K562 (cell line): Measurements from ENCODE around the gene PHKA2. TPM values are rescaled to one million over a fixed set of nuclear protein-coding genes. Genes with fewer than 3 reads are reported as not detected.

ENCODE experiments used
- ATAC-seq: fragments of 200-7000 bp; cut with Tn5 transposase; 3 replicates; pipeline ENCODE4 v1.9.1; 2020; ENCODE audit warnings: moderate library complexity
- BruUV-seq: library from RNA; stranded (reverse); fragments of 400-500 nt; replicated peaks from 2 replicates; lab custom pipeline; 2021; lab: Mats Ljungman, UMichigan
- CTCF ChIA-PET: fragments of 300-600 bp; formaldehyde crosslinking; extraction: SDS; loops from one replicate; lab custom pipeline; 2021; ENCODE audit warnings: low intra/inter-chr PET ratio; lab: Yijun Ruan, JAX
- POLR2A ChIA-PET: fragments of 300-600, 350-650 bp; sonication (Branson Sonifier 250); formaldehyde crosslinking; extraction: SDS; loops from one replicate; lab custom pipeline; 2021; ENCODE audit warnings: antibody characterized with exemption, inconsistent platforms; lab: Yijun Ruan, JAX
- DNase-seq, 4 experiments: peaks; one replicate each; pipeline versions ENCODE4 v3.0.0 to v3.0.0-alpha.2; 2011 to 2018; ENCODE audit warnings: low spot score in 3 of 4, mixed read lengths in 3 of 4; ENCODE audit errors: extremely low read depth in 1 of 4
- FAIRE-seq: peaks from 2 replicates; lab custom pipeline; 2011; peaks lifted over from hg19 to GRCh38; lab: Jason Lieb, UNC
- H2AFZ ChIP-seq: 2 replicates; pipeline ENCODE4 v1.6.0; 2011; ENCODE audit warnings: low read depth, low read length, control low read depth, inconsistent platforms
- H3K27ac ChIP-seq: fragments of 200-600 bp; 3 replicates; pipeline ENCODE4 v1.8.0; 2011; ENCODE audit warnings: low read depth, mild to moderate bottlenecking, control low read depth, inconsistent platforms, low read length, moderate library complexity, mixed read lengths; ENCODE audit errors: extremely low read depth
- H3K27me3 ChIP-seq, 2 experiments: fragments of 300-600 bp in 1 of 2; 2 replicates in 1 of 2; 3 replicates in 1 of 2; pipeline versions ENCODE4 v1.6.0 to v1.8.0; 2011; ENCODE audit warnings: inconsistent platforms in 2 of 2, low read length in 2 of 2, mild to moderate bottlenecking in 1 of 2, mixed read lengths in 1 of 2, moderate library complexity in 1 of 2; ENCODE audit not compliant: control insufficient read depth in 2 of 2, insufficient read depth in 2 of 2
- H3K36me3 ChIP-seq: fragments of 300-600 bp; 3 replicates; pipeline ENCODE4 v1.8.0; 2011; ENCODE audit warnings: mild to moderate bottlenecking, low read length, inconsistent platforms; ENCODE audit not compliant: control insufficient read depth, insufficient read depth
- H3K4me1 ChIP-seq, 2 experiments: fragments of 200-600 bp in 1 of 2; replicated peaks in 1 of 2; 2 replicates in 1 of 2; 3 replicates in 1 of 2; pipeline versions ENCODE4 v1.5.1 to v1.8.0; 2011; ENCODE audit warnings: inconsistent platforms in 2 of 2, low read length in 2 of 2, mild to moderate bottlenecking in 1 of 2, mixed read lengths in 1 of 2, moderate library complexity in 1 of 2; ENCODE audit not compliant: control insufficient read depth in 2 of 2, insufficient read depth in 2 of 2
- H3K4me2 ChIP-seq: 2 replicates; pipeline ENCODE4 v1.6.1; 2011; ENCODE audit warnings: low read length, control low read depth, inconsistent platforms, mixed read lengths; ENCODE audit not compliant: insufficient read depth
- H3K4me3 ChIP-seq: fragments of 200-600 bp; sonication (generic), shearing (Covaris generic); 2 replicates; pipeline ENCODE4 v1.5.1; 2016; ENCODE audit warnings: control low read depth, inconsistent platforms
- H3K79me2 ChIP-seq: fragments of 200-600 bp; 3 replicates; pipeline ENCODE4 v1.8.0; 2011; ENCODE audit warnings: low read length, inconsistent platforms; ENCODE audit not compliant: control insufficient read depth, insufficient read depth
- H3K9ac ChIP-seq, 2 experiments: 2 replicates each; pipeline versions ENCODE4 v1.6.0 to v1.6.1; 2011; ENCODE audit warnings: low read depth in 2 of 2, low read length in 2 of 2, control low read depth in 1 of 2, inconsistent platforms in 1 of 2, mild to moderate bottlenecking in 1 of 2, mixed read lengths in 1 of 2; ENCODE audit not compliant: insufficient read depth in 1 of 2
- H3K9me1 ChIP-seq: one replicate; pipeline ENCODE4 v1.6.0; 2011; ENCODE audit warnings: inconsistent platforms, mild to moderate bottlenecking, low read length, moderate library complexity; ENCODE audit not compliant: control insufficient read depth, insufficient read depth
- H3K9me3 ChIP-seq: replicated peaks from 2 replicates; pipeline ENCODE4 v1.5.1; 2011; ENCODE audit warnings: low read depth, low read length, inconsistent platforms; ENCODE audit not compliant: control insufficient read depth, insufficient read depth
- H4K20me1 ChIP-seq: replicated peaks from 2 replicates; pipeline ENCODE4 v1.6.1; 2011; ENCODE audit warnings: low read length, inconsistent platforms, mixed read lengths; ENCODE audit not compliant: control insufficient read depth, insufficient read depth
- PRPF4 ChIP-seq: fragments of 200-400 bp; formaldehyde crosslinking; IDR thresholded peaks from one replicate; pipeline ENCODE4 v1.6.1; 2017; ENCODE audit warnings: low read length, low read depth, mild to moderate bottlenecking; ENCODE audit not compliant: insufficient read depth, poor library complexity, severe bottlenecking
- USF2 ChIP-seq: sonication (generic); formaldehyde crosslinking; IDR thresholded peaks from 2 replicates; pipeline ENCODE4 v1.5.0; 2020; ENCODE audit warnings: missing genetic modification reagents
- WGBS: fragments of 100-300 bp; shearing (Covaris generic); methylation state at CpG from one replicate; pipeline ENCODE4 v1.1.6; 2016; ENCODE audit warnings: low coverage, mixed read lengths; ENCODE audit not compliant: insufficient coverage; ENCODE audit errors: missing lambda C conversion rate; 5-methylcytosine and 5-hydroxymethylcytosine counted together
- in situ Hi-C: fragments of 300-500 bp; cut with MboI; formaldehyde crosslinking; loops from 4 replicates; pipeline ENCODE4 v1.15.0; 2018; ENCODE audit warnings: inconsistent platforms, mixed read lengths
- intact Hi-C: fragments of 100-400 bp; cut with micrococcal nuclease; formaldehyde crosslinking; loops from 2 replicates; pipeline ENCODE4 v1.14.2; 2022
- polyA plus RNA-seq, 8 experiments: library from polyadenylated mRNA; depleted of rRNA in 4 of 8; stranded (reverse) in 5 of 8; unstranded in 3 of 8; fragments of >200 nt; fragmentation: Nextera tagmentation in 2 of 8; fragmentation: Illumina TruSeq in 1 of 8; extraction: Ambion mirVana in 2 of 8; extraction: Trizol in 1 of 8; gene quantifications; 2 replicates each; pipeline versions ENCODE4 v1.2.1 to v1.2.3, GENCODE V29; 2011 to 2014; ENCODE audit warnings: inconsistent platforms in 1 of 8, missing spikeins in 1 of 8
- total RNA-seq, 7 experiments: library from RNA; depleted of rRNA in 6 of 7; stranded (reverse); fragments of >200 nt in 6 of 7; fragmentation: Illumina TruSeq in 2 of 7; extraction: Trizol in 2 of 7; gene quantifications; 2 replicates each; pipeline versions ENCODE4 v1.2.1 to v1.2.3, GENCODE V29; 2011 to 2021; ENCODE audit warnings: low replicate concordance in 1 of 7

PHKA2 gene
- total and polyA plus RNA-seq, 9 of the 15 experiments (the other 6 are each of a cell fraction or from before 2014, with no cell fraction given), result 2.8 to 33.1 (median 20.3) TPM

DNA sequence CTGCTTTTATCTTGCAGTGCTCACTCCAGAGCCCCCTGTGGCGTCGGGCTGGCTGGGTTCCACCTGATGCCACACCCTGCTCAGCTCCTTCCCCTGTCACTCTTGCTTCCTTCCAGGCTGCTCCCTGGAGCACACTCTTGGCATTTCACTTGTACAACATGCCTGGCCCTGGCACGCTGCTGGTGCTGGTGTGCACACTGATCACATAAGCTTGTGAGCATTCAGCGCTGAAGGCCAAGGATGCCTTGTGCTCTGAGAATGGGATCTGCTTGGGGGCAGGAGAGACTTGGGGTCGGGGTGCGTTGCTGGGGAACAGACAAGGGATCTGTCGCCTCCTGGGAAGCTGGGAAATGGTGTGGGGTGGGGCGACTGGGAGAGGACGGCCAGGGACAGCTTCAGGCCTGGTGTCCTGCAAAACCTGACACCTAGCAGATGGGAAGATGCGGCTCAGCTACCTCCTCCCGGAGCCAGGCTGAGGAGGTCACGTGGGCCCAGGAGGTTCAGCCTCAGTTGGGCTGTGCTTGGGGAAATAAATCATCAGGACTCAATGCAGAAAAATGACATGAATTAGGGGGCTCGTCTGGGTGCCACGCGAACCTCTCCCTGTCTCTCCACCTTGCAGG, 108.5 kb downstream of the PHKA2 start:
- Histone ChIP-seq H3K4me2 (no peak overlapping the region), H3K9ac (no peak overlapping the region), H3K9me1 (no peaks in the 10 kb centered on the region), H3K27ac (no peak overlapping the region), H3K9me3 (no peaks in the 10 kb centered on the region), H3K4me1 (peaks cover 0 to 5% of the 10 kb centered on the region in 2 experiments; a peak in 2 of 5 replicates), H3K4me3 (no peak overlapping the region), H4K20me1 (0 out of 2 replicates have a peak, but pooled peaks cover 5% of the 10 kb centered on the region), H2AFZ (no peak overlapping the region), H3K79me2 (no peaks in the 10 kb centered on the region), H3K27me3 (peaks cover 11 to 47% of the 10 kb centered on the region in 2 experiments), H3K36me3 (no peaks in the 10 kb centered on the region)
- in situ Hi-C loops, result no loop called here
- CTCF ChIA-PET, result no interaction called here
- 2% methylated on average over 14 of the region's 15 CpGs for WGBS
- POLR2A ChIA-PET, result no interaction called here
- BruUV-seq, result no TSS peak
- FAIRE-seq (no peak), DNase-seq (no peak), ATAC-seq (no peak; the same call in 2 of the 3 replicates)
- no peak for TF ChIP-seq PRPF4
- peak; percentile 60 for TF ChIP-seq USF2 (CRISPR knock-in tag)
- intact Hi-C loops, result no loop called here
